ENCODE data around the gene MINDY3.
A peak's percentile ranks its signal among the peaks of the same experiment; 100 is the strongest.
"Not testable (repeated sequence)": the region's sequence is repeated elsewhere in the genome, so short reads cannot be mapped to it uniquely, and the experiment has no call there.

The MINDY3 gene

DNA sequence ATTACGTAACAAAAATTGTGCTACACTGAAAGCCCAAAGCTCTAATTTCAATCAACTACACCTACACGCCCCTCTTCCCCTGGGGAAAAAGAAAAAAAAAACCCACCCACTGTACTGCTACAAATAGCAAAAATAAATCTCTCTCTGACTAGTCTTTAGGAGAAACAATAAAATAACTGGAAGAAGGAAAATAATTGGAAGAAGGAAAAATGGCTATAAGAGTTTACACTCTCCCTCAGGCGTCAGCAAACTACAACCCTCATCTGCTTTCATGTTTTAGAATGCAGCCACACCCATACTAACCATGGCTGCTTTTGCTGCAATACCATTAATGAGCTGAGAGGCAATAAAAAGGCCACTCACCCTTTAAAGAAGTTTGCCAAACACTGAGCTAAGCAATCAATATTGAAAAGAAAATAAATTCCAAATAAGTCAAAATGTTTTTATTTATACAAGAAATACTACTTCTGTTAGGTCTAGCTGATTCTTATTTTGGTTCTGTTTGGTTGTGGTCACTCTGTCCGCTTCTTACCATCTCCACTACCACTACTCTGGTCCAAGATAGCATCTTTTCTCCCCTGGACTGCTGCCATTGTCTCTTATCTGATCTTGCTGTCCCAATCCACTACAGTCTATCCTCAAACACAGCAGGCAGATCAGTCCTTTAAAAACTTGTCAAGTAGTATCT, 3.8 kb downstream of the MINDY3 start:
- no peak for DNase-seq

DNA sequence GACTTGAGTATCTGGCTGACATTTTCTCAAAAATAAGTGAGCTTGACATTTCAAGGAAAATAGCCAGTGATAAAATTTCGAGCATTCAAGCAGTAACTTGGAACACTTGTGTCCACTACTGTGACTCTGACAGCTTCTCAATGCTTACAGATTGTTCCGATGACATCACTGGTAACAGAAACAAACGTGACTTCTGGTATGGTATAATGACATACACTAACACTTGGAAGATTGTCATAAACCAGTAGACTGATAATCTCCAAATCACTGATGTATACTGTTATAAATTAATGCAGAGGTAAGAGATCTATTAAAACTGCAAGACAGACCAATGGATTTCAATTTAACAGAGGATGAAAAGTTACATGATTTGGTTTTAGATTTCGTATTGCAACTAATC, 6.5 kb downstream of the MINDY3 start:
- no peak for DNase-seq

GRCh38 chr10:15852111-15852557, 8.2 kb downstream of the MINDY3 start:
- no peak for DNase-seq

GRCh38 chr10:15850337-15850978, 9.8 kb downstream of the MINDY3 start:
- DNase-seq, result not testable (repeated sequence)

DNA sequence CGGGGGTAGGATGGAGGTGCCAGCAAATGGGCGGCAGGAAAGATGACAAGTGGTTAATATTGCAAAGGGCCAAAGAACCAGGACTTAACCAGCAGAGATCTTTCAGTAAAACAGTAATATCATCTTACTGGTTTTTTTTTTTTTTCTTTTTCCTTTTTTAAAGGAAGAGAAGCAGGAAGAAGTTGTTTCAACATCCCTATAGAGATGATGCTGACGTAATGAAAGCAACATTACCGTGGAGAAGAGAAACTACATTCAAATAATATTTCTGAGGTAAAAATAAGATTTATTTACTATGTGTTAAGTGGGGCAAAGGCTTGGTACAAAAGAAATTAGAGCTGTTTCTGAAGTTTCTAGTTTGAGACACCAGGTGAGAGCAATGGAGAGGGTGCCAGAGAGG, 11.0 kb downstream of the MINDY3 start:
- no peak for DNase-seq

GRCh38 chr10:15847481-15847880, 12.8 kb downstream of the MINDY3 start:
- no peak for DNase-seq

DNA sequence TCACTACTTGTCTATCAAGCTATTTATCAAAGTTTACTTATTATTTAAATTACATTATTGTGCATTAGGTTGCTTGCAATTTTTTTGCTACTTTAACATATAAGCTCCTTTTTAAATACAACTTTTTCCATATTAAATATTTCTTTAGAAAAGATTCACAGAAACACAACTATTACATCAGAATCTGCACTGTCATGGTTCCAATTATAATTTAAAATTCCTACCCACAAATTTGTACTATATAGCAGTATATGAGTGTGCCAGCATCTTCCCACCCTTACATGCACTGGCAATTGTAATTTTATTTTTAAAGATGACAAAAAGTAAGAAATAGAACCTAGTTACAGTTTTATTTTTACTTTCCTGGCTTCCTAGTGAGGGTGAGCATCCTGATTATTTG, 15.8 kb downstream of the MINDY3 start:
- no peak for DNase-seq

DNA sequence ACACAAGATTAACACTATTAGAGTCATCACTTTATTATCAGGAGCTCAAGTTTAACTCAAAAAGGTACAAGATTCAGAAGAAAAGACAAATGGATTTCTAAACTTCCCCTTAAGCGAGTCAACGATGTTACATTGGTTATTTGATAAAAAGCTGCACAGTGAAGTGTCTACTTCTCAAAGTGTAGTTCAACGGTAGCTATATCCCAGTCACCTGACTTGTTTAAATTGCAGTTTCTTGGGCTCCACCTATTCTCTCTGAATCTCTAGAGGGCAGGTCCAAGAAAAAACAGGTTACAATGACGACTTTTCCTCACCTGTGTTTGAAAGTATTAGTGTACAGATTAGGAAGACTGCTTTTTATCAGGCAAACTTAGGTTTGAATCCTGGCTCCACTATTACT, 16.6 kb downstream of the MINDY3 start:
- no peak for DNase-seq

GRCh38 chr10:15842556-15843169, 17.6 kb downstream of the MINDY3 start:
- DNase-seq, result peak; percentile 37

GRCh38 chr10:15841696-15842095, 18.6 kb downstream of the MINDY3 start:
- no peak for DNase-seq

GRCh38 chr10:15836807-15837206, 23.5 kb downstream of the MINDY3 start:
- no peak for DNase-seq

GRCh38 chr10:15829495-15829894, 30.8 kb downstream of the MINDY3 start:
- no peak for DNase-seq

GRCh38 chr10:15824498-15824897, 35.8 kb downstream of the MINDY3 start:
- peak; percentile 20 for DNase-seq

- DNase-seq, result no peak
Measured at GRCh38 chr10:15822131-15822530, 38.2 kb downstream of the MINDY3 start.

GRCh38 chr10:15821046-15821683, 39.1 kb downstream of the MINDY3 start:
- DNase-seq, result peak; percentile 20

- peak; percentile 3 for DNase-seq
Measured at GRCh38 chr10:15817409-15818046, 42.8 kb downstream of the MINDY3 start.

- no peak for DNase-seq
Measured at GRCh38 chr10:15815242-15815885, 44.9 kb downstream of the MINDY3 start.

DNA sequence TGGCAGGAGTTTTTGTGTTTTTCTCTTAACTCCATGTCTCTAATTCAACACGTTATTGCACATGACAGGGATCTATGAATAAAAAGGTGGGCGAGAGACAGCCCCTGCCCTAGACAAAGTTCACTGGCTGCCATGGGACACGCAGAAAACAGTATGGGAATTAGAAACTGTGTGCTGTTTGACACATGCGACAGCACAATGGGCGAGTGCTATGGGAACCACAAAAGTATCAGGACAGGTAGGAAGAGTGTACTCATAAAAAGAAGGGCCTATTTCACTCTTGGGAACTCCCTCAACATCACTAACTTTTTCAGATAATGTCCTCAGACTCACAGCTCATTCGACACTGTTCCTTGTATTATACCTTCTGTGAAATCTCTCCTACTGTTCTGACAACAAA, 45.7 kb downstream of the MINDY3 start:
- no peak for DNase-seq

GRCh38 chr10:15813415-15813814, 46.9 kb downstream of the MINDY3 start:
- DNase-seq, result peak; percentile 40

- DNase-seq, result no peak
Measured at GRCh38 chr10:15809450-15809849, 50.9 kb downstream of the MINDY3 start.

- no peak for DNase-seq
Measured at GRCh38 chr10:15808204-15808797, 52.0 kb downstream of the MINDY3 start.

- DNase-seq, result no peak
Measured at GRCh38 chr10:15805395-15806058, 54.8 kb downstream of the MINDY3 start.

Data from fibroblast of skin of right biceps (primary cell).